Fibroblast of the aortic adventitia (primary cell): ENCODE results near the gene SLC37A1. TPM values are rescaled to one million over a fixed set of nuclear protein-coding genes. Genes with fewer than 3 reads are reported as not detected.

Experiments
- DNase-seq: peaks from one replicate; pipeline ENCODE4 v3.0.0-alpha.2; 2010; ENCODE audit warnings: low read depth
- H3K4me3 ChIP-seq: 2 replicates; pipeline ENCODE4 v1.5.1; 2011; ENCODE audit warnings: low read depth, mild to moderate bottlenecking, control low read depth, low read length, moderate library complexity
- total RNA-seq: library from RNA; depleted of rRNA; stranded (reverse); fragments of >200 nt; gene quantifications from 2 replicates; pipeline ENCODE4 v1.2.3, GENCODE V29; 2012; ENCODE audit warnings: low replicate concordance
- TF ChIP-seq, protein P1 (sequence below): IDR thresholded peaks from 2 replicates; pipeline ENCODE4 v1.5.1; 2011; ENCODE audit warnings: mild to moderate bottlenecking, low read length, control low read depth, inconsistent platforms; ENCODE audit not compliant: insufficient read depth

Gene SLC37A1
- total RNA-seq, 1 donor = 0.27 TPM

DNA sequence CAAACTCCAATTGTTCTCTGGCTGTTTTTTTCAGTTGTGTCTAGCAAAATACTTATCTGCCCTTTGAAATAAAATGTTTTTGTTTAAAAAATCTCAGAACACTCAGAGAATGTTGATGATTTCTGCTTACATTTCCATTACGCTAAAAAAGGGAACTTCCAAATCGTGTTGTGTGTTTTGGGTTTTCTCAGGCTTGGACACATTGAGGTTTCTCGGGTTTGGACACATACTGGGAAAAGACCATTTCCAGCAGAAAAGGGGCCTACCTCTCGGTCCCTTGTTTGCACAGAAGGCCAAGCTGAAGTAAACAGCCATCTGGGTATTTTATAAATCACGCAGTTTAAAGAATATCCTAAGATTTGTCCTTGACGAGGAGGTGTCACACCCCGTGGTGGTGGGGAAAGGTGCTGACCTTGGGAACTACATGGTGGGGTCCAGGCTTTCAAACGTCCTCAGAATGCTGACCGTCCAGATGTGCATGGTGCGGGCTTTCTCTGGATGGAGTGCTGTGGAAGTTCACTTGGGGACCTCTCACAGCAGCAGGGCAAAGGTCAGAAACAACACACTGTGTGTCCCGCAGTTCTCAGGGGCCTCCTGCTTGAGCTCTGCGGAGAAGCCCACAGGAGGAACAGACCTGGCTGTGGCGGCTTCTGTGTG lies 67.8 kb downstream of the SLC37A1 start:
- H3K4me3 ChIP-seq = no peak overlapping the region
- DNase-seq = no peak
- TF ChIP-seq, protein P1, sequence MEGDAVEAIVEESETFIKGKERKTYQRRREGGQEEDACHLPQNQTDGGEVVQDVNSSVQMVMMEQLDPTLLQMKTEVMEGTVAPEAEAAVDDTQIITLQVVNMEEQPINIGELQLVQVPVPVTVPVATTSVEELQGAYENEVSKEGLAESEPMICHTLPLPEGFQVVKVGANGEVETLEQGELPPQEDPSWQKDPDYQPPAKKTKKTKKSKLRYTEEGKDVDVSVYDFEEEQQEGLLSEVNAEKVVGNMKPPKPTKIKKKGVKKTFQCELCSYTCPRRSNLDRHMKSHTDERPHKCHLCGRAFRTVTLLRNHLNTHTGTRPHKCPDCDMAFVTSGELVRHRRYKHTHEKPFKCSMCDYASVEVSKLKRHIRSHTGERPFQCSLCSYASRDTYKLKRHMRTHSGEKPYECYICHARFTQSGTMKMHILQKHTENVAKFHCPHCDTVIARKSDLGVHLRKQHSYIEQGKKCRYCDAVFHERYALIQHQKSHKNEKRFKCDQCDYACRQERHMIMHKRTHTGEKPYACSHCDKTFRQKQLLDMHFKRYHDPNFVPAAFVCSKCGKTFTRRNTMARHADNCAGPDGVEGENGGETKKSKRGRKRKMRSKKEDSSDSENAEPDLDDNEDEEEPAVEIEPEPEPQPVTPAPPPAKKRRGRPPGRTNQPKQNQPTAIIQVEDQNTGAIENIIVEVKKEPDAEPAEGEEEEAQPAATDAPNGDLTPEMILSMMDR = no peak

DNA sequence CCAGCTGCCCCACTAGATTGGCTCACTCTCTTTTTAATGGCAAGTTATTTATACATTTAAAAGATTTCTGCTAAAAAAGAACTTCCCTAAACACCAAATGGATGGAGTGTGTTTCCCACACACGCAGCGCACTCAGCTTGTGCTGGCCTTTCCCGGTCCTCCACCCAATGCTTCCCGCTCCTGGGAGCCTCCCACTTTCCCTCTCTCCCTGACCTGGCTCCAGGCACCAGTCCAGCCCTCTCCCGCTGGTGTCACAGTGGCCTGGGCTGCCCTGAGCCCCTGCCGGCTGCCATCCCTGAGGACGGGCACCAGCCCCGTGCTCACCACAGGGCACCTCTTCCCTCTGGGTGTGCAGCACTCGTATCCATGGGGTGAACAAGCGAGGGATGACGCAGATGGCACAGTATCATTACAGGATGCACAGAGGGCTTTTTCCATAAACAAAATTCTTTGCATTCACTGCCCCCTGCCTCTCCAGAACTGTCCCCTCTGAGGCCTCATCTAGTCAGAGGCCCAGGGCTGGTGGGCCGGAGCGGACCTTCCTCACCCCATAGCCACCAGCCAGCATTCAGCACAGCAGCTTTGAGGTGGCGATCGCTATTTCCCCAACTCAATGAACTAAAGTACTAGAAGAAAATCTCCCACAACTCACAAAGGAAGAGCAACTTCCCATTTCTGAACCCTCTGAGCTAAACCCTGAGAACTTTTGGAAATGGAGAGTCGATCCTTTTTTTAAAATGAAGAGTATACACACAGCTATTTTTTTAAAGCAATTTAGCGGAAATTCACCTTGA lies 68.5 kb downstream of the SLC37A1 start:
- no peak for DNase-seq
- no peak overlapping the region for H3K4me3 ChIP-seq
- TF ChIP-seq, protein P1 = no peak

DNA sequence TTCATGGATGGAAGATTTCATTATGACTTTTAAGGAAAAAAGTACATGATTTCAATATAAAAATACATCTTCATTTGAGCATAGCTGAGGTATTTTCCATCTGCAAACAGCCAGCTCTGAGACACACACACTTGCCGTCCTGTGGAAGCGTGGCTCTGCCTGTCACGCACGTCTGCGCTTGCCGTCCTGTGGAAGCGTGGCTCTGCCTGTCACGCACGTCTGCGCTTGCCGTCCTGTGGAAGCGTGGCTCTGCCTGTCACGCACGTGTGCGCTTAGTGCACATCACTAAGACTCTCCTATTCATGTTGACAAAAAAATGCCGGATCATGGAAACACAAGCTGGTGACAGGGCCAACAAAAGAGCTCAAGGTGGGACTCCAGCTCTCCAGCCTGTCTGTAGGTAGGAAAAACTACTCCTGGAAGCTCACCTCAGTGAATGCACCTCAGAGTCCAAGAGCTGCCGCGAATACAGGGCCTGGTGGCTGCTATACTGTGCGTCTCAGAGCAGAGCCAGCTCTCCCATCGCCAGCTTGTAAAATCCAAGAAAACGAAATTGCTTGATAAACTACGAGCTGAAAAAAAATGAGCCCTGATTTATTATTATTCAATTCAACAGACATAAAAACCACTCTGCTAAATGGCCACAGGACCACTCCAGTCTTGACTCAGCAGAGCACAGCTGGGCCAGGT lies 69.3 kb downstream of the SLC37A1 start:
- no peak for DNase-seq

DNA sequence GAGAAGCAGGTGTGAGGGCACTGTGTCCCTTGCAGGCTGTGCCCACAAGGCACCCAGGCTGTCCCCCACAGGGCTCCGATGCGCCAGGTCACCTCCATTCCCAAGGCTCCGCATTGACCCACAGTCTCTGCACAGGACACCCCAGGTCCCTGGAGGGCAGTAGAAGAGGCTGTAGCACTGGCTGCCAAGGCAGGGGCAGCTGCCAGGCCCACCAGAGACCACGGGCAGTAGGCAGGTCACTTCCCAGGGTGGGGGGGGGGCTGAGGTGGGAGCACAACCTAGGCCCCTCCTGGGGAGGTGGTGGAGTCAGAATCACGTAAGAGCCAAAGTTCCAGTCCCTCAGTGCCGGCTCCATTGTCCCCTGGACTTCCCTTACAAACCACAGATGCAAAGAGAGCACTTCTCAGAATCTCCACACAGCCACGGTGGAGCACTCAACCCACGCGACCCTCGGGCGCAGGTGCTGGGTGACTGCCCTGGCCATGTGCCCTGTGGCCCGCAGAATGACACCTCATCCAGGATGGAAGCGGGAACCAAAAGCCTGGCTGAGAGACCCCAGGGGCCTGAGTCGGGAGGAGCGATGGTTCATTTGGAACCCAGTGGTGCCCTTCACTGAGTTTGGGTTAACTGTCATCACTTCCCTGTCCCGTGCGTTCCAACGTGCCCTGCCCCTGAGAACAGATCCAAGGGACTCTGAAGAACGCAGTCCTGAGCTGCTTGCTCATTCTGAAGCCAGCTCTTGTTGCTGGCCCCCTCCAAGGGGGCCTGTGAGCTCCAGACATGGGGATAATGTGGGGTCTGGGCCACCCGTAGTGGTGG lies 70.0 kb downstream of the SLC37A1 start:
- H3K4me3 ChIP-seq = no peak overlapping the region
- TF ChIP-seq, protein P1 = no peak
- DNase-seq = no peak

More for the DNA sequence above, 69.3 kb downstream of the SLC37A1 start:
- TF ChIP-seq, protein P1 = no peak
- H3K4me3 ChIP-seq = no peak overlapping the region

DNA sequence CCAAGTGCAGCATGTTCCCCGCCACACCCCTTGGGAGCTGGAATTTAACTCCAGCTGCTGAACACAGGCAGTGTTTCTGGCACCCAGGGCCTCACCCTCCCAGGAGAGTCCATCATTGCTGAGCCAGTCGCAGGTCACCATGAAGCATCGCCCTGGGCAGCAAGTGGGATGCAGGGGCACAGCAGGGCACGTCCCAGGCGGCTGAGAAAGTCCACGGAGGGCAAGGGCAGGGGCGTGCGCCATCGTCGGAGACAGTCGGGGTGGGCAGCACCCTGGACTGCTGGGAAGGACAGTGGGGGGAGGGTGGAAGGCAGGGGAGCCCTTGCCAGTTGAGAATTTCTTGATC lies 70.6 kb downstream of the SLC37A1 start:
- no peak overlapping the region for H3K4me3 ChIP-seq
- TF ChIP-seq, protein P1 = no peak
- DNase-seq = no peak

DNA sequence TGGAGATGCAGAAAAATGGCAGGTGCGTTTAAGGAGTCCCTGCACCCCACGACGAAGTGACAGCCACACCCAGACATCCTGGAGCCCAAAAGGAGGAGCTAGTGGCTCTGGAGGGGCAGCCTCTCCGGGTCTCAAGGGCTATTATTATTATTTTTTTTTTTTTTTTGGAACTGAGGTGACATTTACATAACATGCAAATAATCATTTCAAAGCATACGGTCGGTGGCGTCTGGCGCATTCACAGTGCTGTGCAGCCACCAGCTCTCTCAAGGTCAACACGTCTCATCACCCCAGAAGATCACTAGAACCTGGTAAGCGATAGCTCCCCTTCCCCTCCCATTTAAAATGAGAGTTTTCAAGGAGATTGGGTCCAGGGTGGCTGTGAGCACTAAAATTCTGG lies 72.2 kb downstream of the SLC37A1 start:
- DNase-seq = no peak
- no peak overlapping the region for H3K4me3 ChIP-seq
- TF ChIP-seq, protein P1 = no peak
